Measurements from ENCODE around the gene FBXO17. TPM values are rescaled to one million over a fixed set of nuclear protein-coding genes. Genes with fewer than 3 reads are reported as not detected.
"Not testable (repeated sequence)": the region's sequence is repeated elsewhere in the genome, so short reads cannot be mapped to it uniquely, and the experiment has no call there.

FBXO17 gene
- total RNA-seq, 5 donors from 2014 or later (not counting 1 experiment from before 2014, with no cell fraction given), result 0.18 to 0.46 (median 0.28) TPM; not detected in 2

- CTCF ChIA-PET; H3K27ac Mint-ChIP-seq; H3K9me3 ChIP-seq; H3K4me1 ChIP-seq (ENCODE audit: control insufficient read depth in 1 of 2, extremely low read depth in 1 of 2, insufficient read depth in 2 of 2, low read length in 2 of 2); H3K4me3 ChIP-seq (ENCODE audit: control insufficient read depth in 1 of 2, extremely low read depth in 1 of 2, low read length in 1 of 2); POLR2A ChIA-PET; H3K36me3 ChIP-seq (ENCODE audit: control insufficient read depth in 2 of 2, extremely low read depth in 1 of 2, insufficient read depth in 1 of 2, low read length in 1 of 2); ATAC-seq (replicated peaks in 1 of 4); H3K4me3 Mint-ChIP-seq; H3K9me3 Mint-ChIP-seq; H3K27ac ChIP-seq (ENCODE audit: low read length); DNase-seq; H3K36me3 Mint-ChIP-seq; H3K4me1 Mint-ChIP-seq: not testable (repeated sequence)
- peaks cover 8 to 23% of the 10 kb centered on the region in 2 donors for H3K27me3 Mint-ChIP-seq
- WGBS (ENCODE audit: insufficient coverage), result 79% methylated on average over 3 of the region's 6 CpGs
- H3K27me3 ChIP-seq (replicated peaks in 1 of 2; ENCODE audit: control insufficient read depth in 2 of 2, extremely low read depth in 1 of 2, insufficient read depth in 2 of 2, low read length in 1 of 2), result peaks cover 0 to 32% of the 10 kb centered on the region in 2 experiments
Measured at GRCh38 chr19:38987745-38988144, 12.2 kb upstream of the FBXO17 start.

- H3K27ac Mint-ChIP-seq, result no peak overlapping the region
- POLR2A ChIA-PET, result no interaction called here
- 89% methylated on average over 1 of the region's 1 CpG for WGBS (ENCODE audit: insufficient coverage)
Measured at GRCh38 chr19:38985262-38985661, 9.7 kb upstream of the FBXO17 start.

GRCh38 chr19:38980583-38981374 is 5.2 kb upstream of the FBXO17 start:
- Mint-ChIP-seq H3K4me3 (no peak overlapping the region), H3K9me3 (peaks cover 0 to 4% (median 3%) of the 10 kb centered on the region in 3 donors), H3K36me3 (no peaks in the 10 kb centered on the region), H3K27me3 (peaks cover 30 to 32% of the 10 kb centered on the region in 2 donors), H3K4me1 (peaks cover 7 to 9% (median 7%) of the 10 kb centered on the region in 3 donors), H3K27ac (no peak overlapping the region)
- Histone ChIP-seq H3K36me3 (ENCODE audit: control insufficient read depth in 2 of 2, extremely low read depth in 1 of 2, insufficient read depth in 1 of 2, low read length in 1 of 2) (no peaks in the 10 kb centered on the region), H3K27ac (ENCODE audit: low read length) (no peak overlapping the region), H3K27me3 (replicated peaks in 1 of 2; ENCODE audit: control insufficient read depth in 2 of 2, extremely low read depth in 1 of 2, insufficient read depth in 2 of 2, low read length in 1 of 2) (peaks cover 0 to 30% of the 10 kb centered on the region in 2 experiments), H3K4me3 (ENCODE audit: control insufficient read depth in 1 of 2, extremely low read depth in 1 of 2, low read length in 1 of 2) (no peak overlapping the region), H3K9me3 (no peaks in the 10 kb centered on the region), H3K4me1 (ENCODE audit: control insufficient read depth in 1 of 2, extremely low read depth in 1 of 2, insufficient read depth in 2 of 2, low read length in 2 of 2) (peaks cover 0 to 5% of the 10 kb centered on the region in 2 experiments)
- DNase-seq (no peak), ATAC-seq (replicated peaks in 1 of 4) (no peak)
- CTCF ChIA-PET, result no interaction called here
- POLR2A ChIA-PET, result no interaction called here
- 87% methylated on average over 10 of the region's 10 CpGs for WGBS (ENCODE audit: insufficient coverage)

More at GRCh38 chr19:38985262-38985661, 9.7 kb upstream of the FBXO17 start:
- peaks cover 0 to 21% of the 10 kb centered on the region in 2 experiments for H3K27me3 ChIP-seq (replicated peaks in 1 of 2; ENCODE audit: control insufficient read depth in 2 of 2, extremely low read depth in 1 of 2, insufficient read depth in 2 of 2, low read length in 1 of 2)
- peaks cover 0 to 4% (median 3%) of the 10 kb centered on the region in 3 donors for H3K9me3 Mint-ChIP-seq
- peaks cover 7 to 11% of the 10 kb centered on the region in 2 donors for H3K27me3 Mint-ChIP-seq
- CTCF ChIA-PET, result no interaction called here
- ATAC-seq (replicated peaks in 1 of 4), result no peak
- no peak overlapping the region for H3K4me3 Mint-ChIP-seq
- no peaks in the 10 kb centered on the region for H3K9me3 ChIP-seq
- H3K36me3 Mint-ChIP-seq, result no peaks in the 10 kb centered on the region
- no peak overlapping the region for H3K4me3 ChIP-seq (ENCODE audit: control insufficient read depth in 1 of 2, extremely low read depth in 1 of 2, low read length in 1 of 2)
- no peaks in the 10 kb centered on the region for H3K4me1 ChIP-seq (ENCODE audit: control insufficient read depth in 1 of 2, extremely low read depth in 1 of 2, insufficient read depth in 2 of 2, low read length in 2 of 2)
- no peak overlapping the region for H3K27ac ChIP-seq (ENCODE audit: low read length)
- no peak for DNase-seq
- H3K4me1 Mint-ChIP-seq, result no peaks in the 10 kb centered on the region
- H3K36me3 ChIP-seq (ENCODE audit: control insufficient read depth in 2 of 2, extremely low read depth in 1 of 2, insufficient read depth in 1 of 2, low read length in 1 of 2), result no peaks in the 10 kb centered on the region

GRCh38 chr19:38979812-38980211 is 4.3 kb upstream of the FBXO17 start:
- Histone ChIP-seq H3K4me3 (ENCODE audit: control insufficient read depth in 1 of 2, extremely low read depth in 1 of 2, low read length in 1 of 2) (no peak overlapping the region), H3K4me1 (ENCODE audit: control insufficient read depth in 1 of 2, extremely low read depth in 1 of 2, insufficient read depth in 2 of 2, low read length in 2 of 2) (peaks cover 0 to 10% of the 10 kb centered on the region in 2 experiments), H3K27me3 (replicated peaks in 1 of 2; ENCODE audit: control insufficient read depth in 2 of 2, extremely low read depth in 1 of 2, insufficient read depth in 2 of 2, low read length in 1 of 2) (peaks cover 0 to 38% of the 10 kb centered on the region in 2 experiments), H3K27ac (ENCODE audit: low read length) (no peak overlapping the region), H3K9me3 (no peaks in the 10 kb centered on the region), H3K36me3 (ENCODE audit: control insufficient read depth in 2 of 2, extremely low read depth in 1 of 2, insufficient read depth in 1 of 2, low read length in 1 of 2) (no peaks in the 10 kb centered on the region)
- DNase-seq (no peak), ATAC-seq (replicated peaks in 1 of 4) (no peak)
- Mint-ChIP-seq H3K4me1 (peaks cover 9 to 11% (median 10%) of the 10 kb centered on the region in 3 donors), H3K27ac (no peak overlapping the region), H3K36me3 (no peaks in the 10 kb centered on the region), H3K27me3 (peaks cover 34% of the 10 kb centered on the region in 2 donors), H3K4me3 (no peak overlapping the region), H3K9me3 (peaks cover 0 to 4% (median 0%) of the 10 kb centered on the region in 3 donors)
- ChIA-PET CTCF (no interaction called here), POLR2A (no interaction called here)
- WGBS (ENCODE audit: insufficient coverage), result 90% methylated on average over 2 of the region's 5 CpGs

GRCh38 chr19:38978326-38978689 is 2.8 kb upstream of the FBXO17 start:
- no peak for ATAC-seq (replicated peaks in 1 of 4)
- Mint-ChIP-seq H3K36me3 (no peaks in the 10 kb centered on the region), H3K27me3 (peaks cover 40 to 42% of the 10 kb centered on the region in 2 donors), H3K4me3 (no peak overlapping the region), H3K9me3 (peaks cover 0 to 4% (median 0%) of the 10 kb centered on the region in 3 donors), H3K27ac (no peak overlapping the region), H3K4me1 (peaks cover 9 to 16% (median 11%) of the 10 kb centered on the region in 3 donors)
- POLR2A ChIA-PET, result no interaction called here
- H3K9me3 ChIP-seq, result no peaks in the 10 kb centered on the region
- CTCF ChIA-PET, result no interaction called here
- WGBS (ENCODE audit: insufficient coverage), result no CpG with 5 or more reads among the region's 3 CpGs
- H3K4me1 ChIP-seq (ENCODE audit: control insufficient read depth in 1 of 2, extremely low read depth in 1 of 2, insufficient read depth in 2 of 2, low read length in 2 of 2), result peaks cover 0 to 10% of the 10 kb centered on the region in 2 experiments
- H3K27me3 ChIP-seq (replicated peaks in 1 of 2; ENCODE audit: control insufficient read depth in 2 of 2, extremely low read depth in 1 of 2, insufficient read depth in 2 of 2, low read length in 1 of 2), result peaks cover 0 to 41% of the 10 kb centered on the region in 2 experiments
- no peak overlapping the region for H3K27ac ChIP-seq (ENCODE audit: low read length)
- H3K36me3 ChIP-seq (ENCODE audit: control insufficient read depth in 2 of 2, extremely low read depth in 1 of 2, insufficient read depth in 1 of 2, low read length in 1 of 2), result no peaks in the 10 kb centered on the region
- no peak overlapping the region for H3K4me3 ChIP-seq (ENCODE audit: control insufficient read depth in 1 of 2, extremely low read depth in 1 of 2, low read length in 1 of 2)
- DNase-seq, result no peak

- whole genome bisulfite sequencing (ENCODE audit: insufficient coverage), result 17% methylated on average over 7 of the region's 15 CpGs
Measured at GRCh38 chr19:38977445-38978325, 2.1 kb upstream of the FBXO17 start.

More at GRCh38 chr19:38977445-38978325, 2.1 kb upstream of the FBXO17 start:
- H3K9me3 ChIP-seq, result no peaks in the 10 kb centered on the region
- Mint-ChIP-seq H3K4me3 (no peak overlapping the region), H3K27ac (no peak overlapping the region), H3K9me3 (peaks cover 0 to 4% (median 0%) of the 10 kb centered on the region in 3 donors), H3K36me3 (no peaks in the 10 kb centered on the region), H3K27me3 (peaks cover 40 to 42% of the 10 kb centered on the region in 2 donors), H3K4me1 (peaks cover 9 to 16% (median 11%) of the 10 kb centered on the region in 3 donors)
- DNase-seq (no peak), ATAC-seq (replicated peaks in 1 of 4) (no peak)
- H3K27ac ChIP-seq (ENCODE audit: low read length), result no peak overlapping the region
- ChIA-PET POLR2A (interaction anchor here in 1 of 2 donors (0.6 kb wide), 1 partner anchor 89 kb away, joined by 3 read pairs; no protein-coding TSS in a partner anchor), CTCF (no interaction called here)
- H3K4me1 ChIP-seq (ENCODE audit: control insufficient read depth in 1 of 2, extremely low read depth in 1 of 2, insufficient read depth in 2 of 2, low read length in 2 of 2), result peaks cover 0 to 10% of the 10 kb centered on the region in 2 experiments
- no peaks in the 10 kb centered on the region for H3K36me3 ChIP-seq (ENCODE audit: control insufficient read depth in 2 of 2, extremely low read depth in 1 of 2, insufficient read depth in 1 of 2, low read length in 1 of 2)
- H3K27me3 ChIP-seq (replicated peaks in 1 of 2; ENCODE audit: control insufficient read depth in 2 of 2, extremely low read depth in 1 of 2, insufficient read depth in 2 of 2, low read length in 1 of 2), result peaks cover 0 to 43% of the 10 kb centered on the region in 2 experiments
- H3K4me3 ChIP-seq (ENCODE audit: control insufficient read depth in 1 of 2, extremely low read depth in 1 of 2, low read length in 1 of 2), result no peak overlapping the region

All from T-cell (primary cell).